Measurements from ENCODE around the gene DPYSL4.
"Not testable (repeated sequence)": the region's sequence is repeated elsewhere in the genome, so short reads cannot be mapped to it uniquely, and the experiment has no call there.

The DPYSL4 gene

DNA sequence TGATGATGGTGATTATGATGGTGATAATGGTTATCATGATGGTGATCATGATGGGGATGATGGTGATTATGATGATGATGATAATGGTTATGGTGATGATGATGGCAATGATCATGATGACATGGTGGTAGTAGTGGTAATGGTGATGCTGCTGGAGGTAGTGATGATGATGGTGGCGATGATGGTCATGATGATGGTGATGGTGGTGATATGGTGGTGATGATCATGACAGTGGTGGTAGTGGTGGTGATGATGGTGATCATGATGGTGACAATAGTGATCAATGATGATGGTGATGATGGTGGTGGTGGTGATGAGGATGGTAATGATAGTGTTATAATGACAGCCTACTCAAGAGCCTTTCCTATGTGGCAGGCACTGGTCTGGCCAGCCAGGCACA lies 31.8 kb upstream of the DPYSL4 start:
- no peak overlapping the region for H3K4me3 ChIP-seq (ENCODE audit: low read length)
- no peak for TF ChIP-seq ZNF274 (IDR thresholded peaks at IDR 0.05; ENCODE audit: low read depth, low read length)

DNA sequence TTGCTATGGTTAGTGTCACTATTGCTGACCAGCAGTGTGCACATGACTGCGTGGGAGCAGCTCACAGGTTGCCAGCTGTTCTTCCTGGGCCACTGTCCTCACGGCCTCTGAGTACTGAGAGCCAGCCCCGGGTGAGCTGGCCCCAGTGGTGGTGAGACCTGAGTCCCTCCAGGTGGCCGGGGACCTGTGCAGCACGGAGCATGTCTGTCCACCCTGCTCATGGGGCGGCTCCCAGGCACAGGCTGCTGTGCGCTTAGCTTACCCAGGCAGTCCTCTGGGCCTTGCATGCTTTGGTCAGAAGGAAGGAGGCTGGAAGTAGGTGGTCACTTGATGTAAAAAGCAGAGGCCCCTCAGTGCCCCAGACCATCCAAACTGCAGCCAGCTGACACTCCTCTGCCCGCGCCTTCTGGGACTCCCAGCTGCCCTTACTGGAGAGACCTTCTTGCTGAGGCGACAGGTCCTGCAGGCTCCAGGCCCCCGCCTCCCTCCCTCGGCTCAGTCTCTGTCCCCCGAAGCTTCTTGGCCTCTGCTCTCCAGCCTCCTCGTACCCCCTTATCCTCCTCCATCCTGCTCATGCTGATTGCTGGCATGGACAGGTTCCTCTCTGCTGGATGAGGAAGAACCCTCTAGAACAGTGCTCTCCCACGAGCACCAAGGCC lies 30.9 kb upstream of the DPYSL4 start:
- no peak for TF ChIP-seq ZNF274 (IDR thresholded peaks at IDR 0.05; ENCODE audit: low read depth, low read length)
- no peak overlapping the region for H3K4me3 ChIP-seq (ENCODE audit: low read length)

GRCh38 chr10:132156382-132156781 lies 30.4 kb upstream of the DPYSL4 start:
- no peak for TF ChIP-seq ZNF274 (IDR thresholded peaks at IDR 0.05; ENCODE audit: low read depth, low read length)
- H3K4me3 ChIP-seq (ENCODE audit: low read length) = no peak overlapping the region

- H3K4me3 ChIP-seq (ENCODE audit: low read length) = no peak overlapping the region
- TF ChIP-seq ZNF274 (IDR thresholded peaks at IDR 0.05; ENCODE audit: low read depth, low read length) = no peak
Observed at GRCh38 chr10:132157101-132157500, 29.6 kb upstream of the DPYSL4 start.

DNA sequence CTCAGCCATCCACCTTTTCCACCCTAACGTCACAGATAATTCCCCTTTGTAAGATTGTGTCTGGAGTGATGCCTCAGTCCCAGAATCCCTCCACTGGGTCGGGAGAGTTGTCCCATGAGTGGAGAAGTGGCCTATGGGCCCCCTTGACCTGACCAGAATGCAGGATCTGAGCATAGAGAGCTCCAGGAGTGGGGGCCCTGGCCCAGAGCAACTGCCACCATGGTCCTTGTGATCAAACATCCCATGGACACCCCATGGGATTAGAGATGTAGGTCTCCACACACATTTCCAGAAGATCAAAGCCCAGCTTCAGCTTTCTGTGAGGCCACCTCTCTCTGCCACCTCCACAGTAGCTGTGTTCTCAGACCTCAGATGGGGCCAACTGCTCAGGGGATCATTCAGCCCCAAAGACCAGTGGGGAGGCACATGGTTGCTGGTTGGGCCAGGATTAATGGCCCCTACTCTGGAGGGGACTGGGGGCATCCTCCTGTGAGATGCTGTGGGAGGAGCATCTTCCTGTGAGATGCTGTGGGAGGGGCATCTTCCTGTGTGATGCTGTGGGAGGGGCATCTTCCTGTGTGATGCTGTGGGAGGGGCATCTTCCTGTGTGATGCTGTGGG lies 28.5 kb upstream of the DPYSL4 start:
- TF ChIP-seq ZNF274 (IDR thresholded peaks at IDR 0.05; ENCODE audit: low read depth, low read length) = no peak
- no peak overlapping the region for H3K4me3 ChIP-seq (ENCODE audit: low read length)

DNA sequence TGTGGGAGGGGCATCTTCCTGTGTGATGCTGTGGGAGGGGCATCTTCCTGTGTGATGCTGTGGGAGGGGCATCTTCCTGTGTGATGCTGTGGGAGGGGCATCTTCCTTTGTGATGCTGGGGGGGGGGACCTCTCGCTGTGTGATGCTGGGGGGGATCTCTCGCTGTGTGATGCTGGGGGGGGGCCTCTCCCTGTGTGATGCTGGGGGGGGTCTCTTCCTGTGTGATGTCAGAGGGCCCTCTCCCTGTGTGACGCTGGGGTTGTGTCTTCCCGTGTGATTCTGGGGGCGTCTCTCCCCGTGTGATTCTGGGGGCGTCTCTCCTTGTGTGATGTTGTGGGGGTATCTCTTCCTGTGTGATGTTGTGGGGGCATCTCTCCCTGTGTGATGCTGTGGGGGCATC lies 27.9 kb upstream of the DPYSL4 start:
- TF ChIP-seq ZNF274 (IDR thresholded peaks at IDR 0.05; ENCODE audit: low read depth, low read length) = no peak
- no peak overlapping the region for H3K4me3 ChIP-seq (ENCODE audit: low read length)

GRCh38 chr10:132159302-132160230 lies 27.2 kb upstream of the DPYSL4 start:
- not testable (repeated sequence) for H3K4me3 ChIP-seq (ENCODE audit: low read length)

- H3K4me3 ChIP-seq (ENCODE audit: low read length) = not testable (repeated sequence)
Observed at GRCh38 chr10:132160231-132160630, 26.5 kb upstream of the DPYSL4 start.

- not testable (repeated sequence) for H3K4me3 ChIP-seq (ENCODE audit: low read length)
Observed at GRCh38 chr10:132160834-132161622, 25.7 kb upstream of the DPYSL4 start.

- H3K4me3 ChIP-seq (ENCODE audit: low read length) = no peak overlapping the region
- TF ChIP-seq ZNF274 (IDR thresholded peaks at IDR 0.05; ENCODE audit: low read depth, low read length) = no peak
Observed at GRCh38 chr10:132162021-132162531, 24.7 kb upstream of the DPYSL4 start.

- H3K4me3 ChIP-seq (ENCODE audit: low read length) = no peak overlapping the region
- no peak for TF ChIP-seq ZNF274 (IDR thresholded peaks at IDR 0.05; ENCODE audit: low read depth, low read length)
Observed at GRCh38 chr10:132162590-132163277, 24.0 kb upstream of the DPYSL4 start.

DNA sequence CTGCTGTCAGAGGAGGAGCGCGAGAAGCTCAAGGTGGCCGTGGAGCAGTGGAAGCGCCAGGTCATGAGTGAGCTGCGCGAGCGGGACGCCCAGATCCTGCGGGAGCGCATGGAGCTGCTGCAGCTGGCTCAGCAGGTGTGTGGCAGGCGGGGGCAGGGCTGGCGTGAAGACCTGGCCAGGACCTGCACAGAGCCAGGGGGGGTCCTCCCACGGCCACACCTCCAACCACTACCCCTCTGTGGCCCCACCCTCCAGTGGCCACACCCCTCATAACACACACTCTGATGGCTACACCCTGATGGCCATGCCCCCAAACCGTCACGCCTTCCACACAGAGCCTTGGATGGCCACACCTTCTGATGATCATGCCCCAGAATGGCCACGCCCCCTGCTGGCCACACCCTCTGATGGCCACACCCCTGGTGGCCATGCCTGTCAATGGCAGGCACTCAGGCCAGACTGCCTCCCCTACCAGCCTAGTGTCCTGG lies 23.4 kb upstream of the DPYSL4 start:
- no peak overlapping the region for H3K4me3 ChIP-seq (ENCODE audit: low read length)
- TF ChIP-seq ZNF274 (IDR thresholded peaks at IDR 0.05; ENCODE audit: low read depth, low read length) = no peak

DNA sequence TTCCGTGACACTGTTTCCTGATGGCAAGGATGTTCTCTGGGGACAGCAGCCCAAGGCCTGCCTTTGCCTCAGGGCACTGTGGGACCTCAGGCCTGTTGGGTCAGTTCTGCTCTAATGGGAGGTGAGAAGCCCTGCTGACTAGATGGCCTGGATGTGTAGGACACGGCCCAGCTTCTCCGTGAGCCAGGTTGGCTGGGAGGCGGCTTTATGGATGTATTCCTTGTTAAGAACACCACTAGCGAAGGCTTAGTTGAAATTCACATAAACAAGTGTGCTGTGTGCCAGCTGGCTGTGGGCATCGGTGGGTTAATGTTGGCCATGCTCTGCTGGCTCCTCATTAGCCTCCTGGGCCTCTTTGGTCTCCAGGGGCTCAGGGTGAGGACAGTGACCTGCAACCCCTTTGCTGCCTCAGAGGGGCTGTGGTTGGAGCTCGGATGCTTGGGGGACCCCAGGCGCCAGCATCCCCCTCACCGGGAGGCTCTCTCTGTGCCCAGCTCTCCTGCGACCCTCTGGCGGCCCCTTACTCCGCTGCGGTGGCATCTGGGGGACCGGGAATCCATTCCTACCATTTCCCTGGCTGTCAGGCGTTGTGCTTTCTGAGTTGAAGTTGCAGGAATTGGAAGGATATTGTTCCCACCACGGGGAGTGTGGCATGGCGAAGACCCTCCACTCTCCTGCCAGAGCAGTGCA lies 22.8 kb upstream of the DPYSL4 start:
- TF ChIP-seq ZNF274 (IDR thresholded peaks at IDR 0.05; ENCODE audit: low read depth, low read length) = no peak
- no peak overlapping the region for H3K4me3 ChIP-seq (ENCODE audit: low read length)

All from GM08714 (cell line).